ENCODE data around the gene ADARB1.

The ADARB1 gene

GRCh38 chr21:45071874-45072737 lies 2.3 kb upstream of the ADARB1 start:
- no peak for DNase-seq (ENCODE audit: low read depth, low spot score)
- no peak overlapping the region for H3K4me3 ChIP-seq (ENCODE audit: low read length)

- H3K4me3 ChIP-seq (ENCODE audit: low read length), result no peak overlapping the region; the same call in 1 of the 2 replicates
These were observed 1.6 kb upstream of the ADARB1 start for GRCh38 chr21:45072738-45073300.

DNA sequence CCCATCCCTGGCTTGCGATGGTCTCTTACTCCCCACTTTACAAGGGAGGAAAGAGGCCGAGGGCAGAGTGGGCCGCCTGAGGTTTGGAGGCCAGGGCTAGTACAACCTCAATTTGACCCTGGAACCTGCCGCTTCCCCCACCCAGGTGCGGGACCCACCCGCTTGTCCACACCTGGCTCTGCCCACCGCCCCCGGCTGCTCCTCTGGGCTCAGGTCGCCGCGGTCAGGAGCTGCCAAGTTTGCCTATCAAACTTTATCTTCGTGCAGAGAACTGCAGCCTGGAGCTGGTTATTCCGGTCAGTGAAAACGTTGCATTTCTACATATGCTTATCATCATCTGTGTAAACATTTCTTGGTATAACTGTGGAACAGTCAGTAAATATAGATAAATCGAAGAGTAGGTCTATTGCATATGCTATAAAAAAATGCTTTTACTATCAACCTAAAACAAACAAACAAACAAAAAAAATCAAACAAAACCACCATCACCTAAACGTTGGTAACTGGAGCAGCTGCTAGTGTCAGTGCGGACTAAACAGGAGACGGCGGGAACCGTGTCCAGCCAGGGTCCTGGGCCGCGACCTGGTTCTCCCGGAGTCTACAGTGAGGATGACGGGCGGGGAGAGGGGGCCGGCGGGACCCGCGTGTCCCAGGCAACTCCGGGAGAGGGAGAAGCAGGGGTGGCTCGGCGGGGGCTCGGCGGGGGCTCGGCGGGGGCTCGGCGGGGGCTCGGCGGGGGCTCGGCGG lies 906 bp upstream of the ADARB1 start:
- H3K4me3 ChIP-seq (ENCODE audit: low read length), result peak overlapping the region; percentile 73
- no peak for DNase-seq (ENCODE audit: low read depth, low spot score)

More at GRCh38 chr21:45072738-45073300, 1.6 kb upstream of the ADARB1 start:
- no peak for DNase-seq (ENCODE audit: low read depth, low spot score)

DNA sequence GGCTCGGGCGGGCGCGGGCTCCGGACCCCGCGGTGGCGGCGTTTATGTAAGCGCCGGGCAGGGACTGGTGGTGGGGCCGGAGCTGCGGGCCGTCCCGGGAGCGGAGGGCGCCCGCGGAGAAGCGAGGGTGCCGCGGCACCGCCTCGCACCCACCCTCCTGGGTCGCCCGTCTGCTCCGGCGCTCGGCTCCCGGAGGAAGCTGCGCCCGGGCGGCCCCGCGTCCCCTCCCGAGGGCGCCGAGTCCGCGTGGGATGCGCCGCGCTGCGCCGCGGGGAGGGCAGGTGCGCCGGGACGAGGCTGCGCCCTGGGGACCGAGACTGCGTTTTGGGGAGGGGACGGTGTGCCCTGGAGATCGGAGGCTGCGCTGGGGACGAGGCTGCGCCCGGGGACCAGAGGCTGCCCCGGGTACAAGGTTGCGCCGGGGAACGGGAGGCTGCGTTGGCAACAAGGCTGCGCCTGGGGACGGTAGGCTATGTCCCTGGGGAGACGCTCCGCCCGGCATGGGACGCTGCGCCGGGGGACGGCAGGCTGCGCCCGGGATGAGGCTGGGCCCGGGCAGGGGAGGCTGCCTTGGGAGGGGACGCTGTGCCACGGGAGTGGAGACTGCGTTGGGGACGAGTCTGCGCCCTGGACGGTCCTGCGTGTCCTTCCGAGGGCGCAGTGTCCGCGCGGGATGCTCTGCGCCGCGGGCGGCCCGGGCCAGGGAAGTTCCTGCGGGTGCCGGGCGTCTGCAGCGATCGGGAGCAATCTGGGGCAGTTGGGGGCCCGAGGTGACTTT lies 627 bp downstream of the ADARB1 start:
- DNase-seq (ENCODE audit: low read depth, low spot score), result no peak
- peak overlapping the region; percentile 74 for H3K4me3 ChIP-seq (ENCODE audit: low read length)

DNA sequence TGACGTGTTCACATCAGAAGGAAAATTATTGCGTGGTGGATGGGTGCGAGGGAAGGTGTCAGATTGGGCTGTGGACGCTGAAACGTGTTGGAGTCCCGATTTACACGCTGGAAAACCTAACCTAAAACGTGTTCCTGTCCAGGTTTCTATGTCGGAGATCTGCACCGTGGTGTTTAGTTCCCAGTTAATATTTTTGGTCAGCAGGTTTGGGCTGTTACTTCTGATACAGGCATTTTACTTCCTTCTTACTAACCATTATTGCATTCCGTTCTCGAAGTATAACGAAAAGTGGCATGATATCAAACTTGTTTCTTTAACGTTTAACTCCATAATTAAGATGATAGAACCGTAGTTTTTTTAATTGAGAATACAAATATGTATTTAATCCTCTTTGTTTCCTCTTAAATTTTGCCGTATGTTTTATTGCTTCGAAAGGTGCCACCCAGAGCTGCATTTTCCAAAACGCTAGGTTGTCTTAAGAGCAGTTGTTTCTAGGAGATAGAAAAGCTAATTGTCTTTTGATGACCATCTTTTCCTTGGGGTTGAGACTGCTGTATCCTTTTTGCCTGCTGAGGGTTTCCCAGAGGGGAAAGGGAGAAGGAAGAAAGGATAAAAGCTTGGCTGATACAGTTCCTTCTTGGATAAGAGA lies 1.3 kb downstream of the ADARB1 start:
- H3K4me3 ChIP-seq (ENCODE audit: low read length), result peak overlapping the region; percentile 74
- DNase-seq (ENCODE audit: low read depth, low spot score), result no peak

GRCh38 chr21:45076245-45076711 lies 1.9 kb downstream of the ADARB1 start:
- no peak overlapping the region for H3K4me3 ChIP-seq (ENCODE audit: low read length)
- DNase-seq (ENCODE audit: low read depth, low spot score), result no peak

- H3K4me3 ChIP-seq (ENCODE audit: low read length), result no peak overlapping the region
- DNase-seq (ENCODE audit: low read depth, low spot score), result no peak
These were observed 4.0 kb downstream of the ADARB1 start for GRCh38 chr21:45078371-45078770.

GRCh38 chr21:45078877-45079281 lies 4.5 kb downstream of the ADARB1 start:
- peak overlapping the region; percentile 14; the same call in 1 of the 2 replicates for H3K4me3 ChIP-seq (ENCODE audit: low read length)
- DNase-seq (ENCODE audit: low read depth, low spot score), result peak; percentile 98

GRCh38 chr21:45079351-45079750 lies 5.0 kb downstream of the ADARB1 start:
- H3K4me3 ChIP-seq (ENCODE audit: low read length), result peak overlapping the region; percentile 14
- no peak for DNase-seq (ENCODE audit: low read depth, low spot score)

GRCh38 chr21:45080232-45080631 lies 5.9 kb downstream of the ADARB1 start:
- H3K4me3 ChIP-seq (ENCODE audit: low read length), result no peak overlapping the region
- DNase-seq (ENCODE audit: low read depth, low spot score), result no peak

- DNase-seq (ENCODE audit: low read depth, low spot score), result peak; percentile 60
- no peak overlapping the region for H3K4me3 ChIP-seq (ENCODE audit: low read length)
These were observed 6.4 kb downstream of the ADARB1 start for GRCh38 chr21:45080639-45081414.

DNA sequence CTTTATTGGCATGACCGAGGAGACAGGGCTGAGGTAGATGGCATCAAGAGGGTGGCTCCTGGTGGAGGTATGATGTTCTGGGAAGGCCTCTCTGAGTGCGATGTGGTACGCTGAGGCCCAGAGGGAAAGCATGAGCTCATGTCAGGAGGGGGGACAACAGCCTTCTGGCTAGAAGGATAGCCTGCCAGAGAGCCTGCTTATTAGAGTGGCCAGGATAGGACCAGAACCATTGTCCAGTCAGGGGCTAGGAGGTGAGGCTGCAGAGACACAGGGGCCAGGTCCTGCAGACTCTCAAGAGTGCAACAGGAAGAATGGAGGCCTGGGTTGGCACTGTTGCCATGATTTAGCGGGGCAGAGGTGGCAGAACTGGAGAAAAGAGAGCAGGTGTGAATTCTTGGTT lies 7.3 kb downstream of the ADARB1 start:
- no peak overlapping the region for H3K4me3 ChIP-seq (ENCODE audit: low read length)
- no peak for DNase-seq (ENCODE audit: low read depth, low spot score)

- H3K4me3 ChIP-seq (ENCODE audit: low read length), result no peak overlapping the region
- DNase-seq (ENCODE audit: low read depth, low spot score), result no peak
These were observed 8.4 kb downstream of the ADARB1 start for GRCh38 chr21:45082736-45083135.

GRCh38 chr21:45084121-45084520 lies 9.7 kb downstream of the ADARB1 start:
- no peak overlapping the region for H3K4me3 ChIP-seq (ENCODE audit: low read length)
- DNase-seq (ENCODE audit: low read depth, low spot score), result no peak

- no peak for DNase-seq (ENCODE audit: low read depth, low spot score)
- no peak overlapping the region for H3K4me3 ChIP-seq (ENCODE audit: low read length)
These were observed 10.6 kb downstream of the ADARB1 start for GRCh38 chr21:45084881-45085536.

DNA sequence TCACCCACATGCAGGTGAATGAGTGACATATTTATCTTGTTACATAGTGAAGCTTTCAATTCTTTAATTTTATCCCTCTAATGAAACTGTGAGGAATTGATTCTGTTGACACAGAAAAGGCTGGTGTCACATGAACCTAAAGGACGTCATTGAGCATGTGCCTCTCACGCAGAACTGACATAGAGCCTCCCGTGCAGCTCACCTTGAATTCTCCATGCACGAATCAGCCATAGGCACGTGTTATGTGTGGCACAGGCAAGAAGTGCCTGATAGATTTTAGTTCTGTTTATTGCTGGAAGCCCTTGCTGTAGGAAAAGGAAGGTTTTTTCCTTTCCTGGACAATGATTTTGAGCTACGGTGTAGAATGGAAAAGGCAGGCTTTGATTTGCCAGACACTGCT lies 11.3 kb downstream of the ADARB1 start:
- DNase-seq (ENCODE audit: low read depth, low spot score), result no peak
- no peak overlapping the region for H3K4me3 ChIP-seq (ENCODE audit: low read length)

GRCh38 chr21:45086337-45086958 lies 12.1 kb downstream of the ADARB1 start:
- peak overlapping the region; percentile 18 for H3K4me3 ChIP-seq (ENCODE audit: low read length)
- DNase-seq (ENCODE audit: low read depth, low spot score), result no peak
